Glutamatergic neuron (in vitro differentiated cells): ENCODE results near the gene IKZF2. TPM values are rescaled to one million over a fixed set of nuclear protein-coding genes. Genes with fewer than 3 reads are reported as not detected.

Experiments used
- DNase-seq: peaks from one replicate; pipeline ENCODE4 v3.0.0; 2022
- H3K27ac Mint-ChIP-seq: one replicate; pipeline ENCODE4 v1.8.0; 2020; ENCODE audit warnings: mild to moderate bottlenecking, mixed read lengths, inconsistent platforms; ENCODE audit not compliant: unreplicated experiment
- H3K27me3 Mint-ChIP-seq: one replicate; pipeline ENCODE4 v1.8.0; 2020; ENCODE audit warnings: mild to moderate bottlenecking, moderate library complexity, mixed read lengths, inconsistent platforms; ENCODE audit not compliant: unreplicated experiment
- H3K36me3 Mint-ChIP-seq: one replicate; pipeline ENCODE4 v1.8.0; 2020; ENCODE audit warnings: mild to moderate bottlenecking, mixed read lengths, inconsistent platforms; ENCODE audit not compliant: unreplicated experiment
- H3K4me1 Mint-ChIP-seq: one replicate; pipeline ENCODE4 v1.8.0; 2020; ENCODE audit warnings: mild to moderate bottlenecking, low read depth, mixed read lengths, inconsistent platforms; ENCODE audit not compliant: unreplicated experiment
- H3K4me3 Mint-ChIP-seq: one replicate; pipeline ENCODE4 v1.8.0; 2020; ENCODE audit warnings: mild to moderate bottlenecking, mixed read lengths, inconsistent platforms; ENCODE audit not compliant: unreplicated experiment
- H3K9me3 Mint-ChIP-seq: one replicate; pipeline ENCODE4 v1.8.0; 2020; ENCODE audit warnings: mild to moderate bottlenecking, moderate library complexity, mixed read lengths, inconsistent platforms; ENCODE audit not compliant: unreplicated experiment
- CTCF ChIP-seq: fragments of 200-600 bp; sonication (generic); IDR thresholded peaks from one replicate; pipeline ENCODE4 v1.5.0; 2021; ENCODE audit not compliant: partially characterized antibody, unreplicated experiment
- total RNA-seq: library from RNA; stranded (reverse); fragmentation: NEBNext Ultra II Directional; extraction: Animal tissue kit (Norgen Biotek cat#: 25700); gene quantifications from one replicate; pipeline ENCODE4 v1.2.1, GENCODE V29; 2021; ENCODE audit not compliant: unreplicated experiment

The IKZF2 gene
- total RNA-seq, 1 donor from 2014 or later = 1.8 TPM

DNA sequence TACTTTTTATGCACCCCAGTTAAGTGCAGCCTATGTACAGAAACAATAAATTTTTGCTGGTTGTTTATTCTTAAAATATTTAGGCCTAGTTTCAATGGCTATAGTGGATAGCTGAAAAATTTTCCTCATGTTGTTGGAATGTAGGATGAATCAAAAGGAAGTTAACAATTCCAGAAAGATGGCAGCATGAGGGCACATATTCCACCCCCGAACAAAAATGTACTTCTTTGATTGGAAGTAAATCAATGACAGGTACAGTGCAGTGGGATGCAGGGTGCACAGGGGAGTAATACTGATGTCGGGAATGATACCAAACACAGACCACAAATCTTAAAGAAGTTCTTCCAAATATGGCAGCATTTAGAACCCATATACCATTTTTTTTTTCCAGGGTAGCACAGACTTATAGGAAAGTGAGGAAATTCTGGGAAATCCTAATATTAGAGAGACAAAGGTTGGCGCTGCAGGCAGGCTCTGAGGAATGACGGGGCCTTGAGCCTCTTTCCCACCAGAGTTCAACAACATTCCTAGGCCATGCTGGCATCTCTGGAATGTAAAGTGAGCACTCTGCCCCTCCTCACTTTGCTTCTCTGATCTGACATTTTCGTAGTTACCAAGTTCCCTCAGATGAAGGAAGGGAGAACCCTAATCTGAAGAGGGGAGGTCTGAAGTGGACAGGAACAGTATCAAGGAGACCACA lies 36.6 kb upstream of the IKZF2 start:
- no peak for TF ChIP-seq CTCF
- Mint-ChIP-seq H3K4me3 (no peak overlapping the region), H3K27me3 (peaks cover 1% of the 10 kb centered on the region), H3K4me1 (peaks cover 2% of the 10 kb centered on the region), H3K27ac (no peak overlapping the region), H3K36me3 (no peaks in the 10 kb centered on the region), H3K9me3 (no peaks in the 10 kb centered on the region)
- DNase-seq = no peak

- H3K27ac Mint-ChIP-seq = no peak overlapping the region
- peaks cover 2% of the 10 kb centered on the region for H3K4me1 Mint-ChIP-seq
Observed at GRCh38 chr2:213187386-213187785, 36.0 kb upstream of the IKZF2 start.

GRCh38 chr2:213185147-213185822 lies 33.9 kb upstream of the IKZF2 start:
- Mint-ChIP-seq H3K36me3 (no peaks in the 10 kb centered on the region), H3K27ac (no peak overlapping the region), H3K4me1 (peaks cover 2% of the 10 kb centered on the region), H3K27me3 (peaks cover 1% of the 10 kb centered on the region), H3K9me3 (no peaks in the 10 kb centered on the region), H3K4me3 (no peak overlapping the region)
- TF ChIP-seq CTCF = no peak
- DNase-seq = no peak

More at GRCh38 chr2:213187386-213187785, 36.0 kb upstream of the IKZF2 start:
- no peaks in the 10 kb centered on the region for H3K36me3 Mint-ChIP-seq
- no peak for DNase-seq
- H3K27me3 Mint-ChIP-seq = peaks cover 1% of the 10 kb centered on the region
- no peak overlapping the region for H3K4me3 Mint-ChIP-seq
- H3K9me3 Mint-ChIP-seq = no peaks in the 10 kb centered on the region
- no peak for TF ChIP-seq CTCF

DNA sequence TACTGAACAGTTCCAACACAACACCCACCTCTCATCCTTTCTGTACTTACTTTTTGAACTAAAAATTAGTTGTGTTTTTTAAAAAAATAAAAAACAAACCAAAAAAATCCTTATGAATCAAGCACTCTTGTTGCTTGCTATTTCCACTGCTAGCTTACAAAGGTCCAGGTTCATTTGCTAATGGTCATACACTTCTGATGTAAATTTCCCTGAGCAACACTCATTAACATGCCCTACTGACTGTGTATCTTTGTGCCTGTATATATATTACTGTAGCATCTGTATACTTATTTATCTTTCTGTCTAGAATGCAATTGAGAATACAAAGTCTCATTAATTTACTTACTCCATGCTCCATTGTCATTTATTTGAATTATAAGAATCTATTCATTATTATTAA lies 30.3 kb upstream of the IKZF2 start:
- no peak for TF ChIP-seq CTCF
- no peaks in the 10 kb centered on the region for H3K27me3 Mint-ChIP-seq
- H3K4me3 Mint-ChIP-seq = no peak overlapping the region
- H3K4me1 Mint-ChIP-seq = no peaks in the 10 kb centered on the region
- DNase-seq = no peak
- H3K27ac Mint-ChIP-seq = no peak overlapping the region
- no peaks in the 10 kb centered on the region for H3K36me3 Mint-ChIP-seq
- H3K9me3 Mint-ChIP-seq = no peaks in the 10 kb centered on the region

DNA sequence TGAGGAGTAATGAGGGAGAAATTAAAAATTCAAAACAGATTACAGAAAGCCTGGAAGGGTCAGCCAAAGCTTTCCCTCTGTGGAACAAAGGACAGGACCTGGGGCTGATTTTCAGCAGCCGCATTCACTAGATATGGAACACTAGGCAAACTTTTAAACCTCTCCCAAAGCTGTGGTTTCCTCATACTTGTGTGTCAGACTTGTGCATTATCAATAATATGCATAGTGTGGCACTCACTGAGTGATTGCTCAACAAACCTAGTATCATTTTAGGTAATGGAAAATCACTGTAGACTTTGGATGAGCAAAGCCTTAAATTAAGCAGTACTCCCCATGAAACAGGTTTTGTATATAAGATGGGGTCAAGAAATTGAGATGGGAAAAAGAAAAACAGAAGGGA lies 26.3 kb upstream of the IKZF2 start:
- no peaks in the 10 kb centered on the region for H3K9me3 Mint-ChIP-seq
- H3K36me3 Mint-ChIP-seq = no peaks in the 10 kb centered on the region
- H3K27ac Mint-ChIP-seq = no peak overlapping the region
- no peaks in the 10 kb centered on the region for H3K4me1 Mint-ChIP-seq
- no peak for DNase-seq
- no peak overlapping the region for H3K4me3 Mint-ChIP-seq
- TF ChIP-seq CTCF = no peak
- no peaks in the 10 kb centered on the region for H3K27me3 Mint-ChIP-seq
